ENCODE measurements around the gene PLAC8L1.

GRCh38 chr5:146118322-146118721, 12.9 kb upstream of the PLAC8L1 start:
- no peak for TF ChIP-seq CTCF (optimal IDR thresholded peaks at IDR 0.05 in 1 of 3, IDR thresholded peaks at IDR 0.05 in 1 of 3, conservative IDR thresholded peaks at IDR 0.05 in 1 of 3; ENCODE audit: extremely low read depth in 1 of 3, insufficient read depth in 2 of 3, low read length in 3 of 3)
- no peak for TF ChIP-seq EZH2 (IDR thresholded peaks at IDR 0.05; ENCODE audit: low read length)
